Endometrial microvascular endothelial cells (primary cell): ENCODE results near the gene TRPM5. TPM values are rescaled to one million over a fixed set of nuclear protein-coding genes. Genes with fewer than 3 reads are reported as not detected.

ENCODE experiments used
- in situ Hi-C: cut with HindIII; loops from 2 replicates; pipeline ENCODE4 v1.10.0; 2017; ENCODE audit warnings: low sequenced_read_pairs, low pct_unique_long_range_greater_than_20kb; ENCODE audit errors: inconsistent ontology term
- total RNA-seq: library from RNA; depleted of rRNA; stranded (reverse); fragments of >200 nt; gene quantifications from one replicate; pipeline ENCODE4 v1.2.3, GENCODE V29; 2015; ENCODE audit errors: inconsistent ontology term

The TRPM5 gene
- total RNA-seq, 1 donor from 2014 or later: not detected

DNA sequence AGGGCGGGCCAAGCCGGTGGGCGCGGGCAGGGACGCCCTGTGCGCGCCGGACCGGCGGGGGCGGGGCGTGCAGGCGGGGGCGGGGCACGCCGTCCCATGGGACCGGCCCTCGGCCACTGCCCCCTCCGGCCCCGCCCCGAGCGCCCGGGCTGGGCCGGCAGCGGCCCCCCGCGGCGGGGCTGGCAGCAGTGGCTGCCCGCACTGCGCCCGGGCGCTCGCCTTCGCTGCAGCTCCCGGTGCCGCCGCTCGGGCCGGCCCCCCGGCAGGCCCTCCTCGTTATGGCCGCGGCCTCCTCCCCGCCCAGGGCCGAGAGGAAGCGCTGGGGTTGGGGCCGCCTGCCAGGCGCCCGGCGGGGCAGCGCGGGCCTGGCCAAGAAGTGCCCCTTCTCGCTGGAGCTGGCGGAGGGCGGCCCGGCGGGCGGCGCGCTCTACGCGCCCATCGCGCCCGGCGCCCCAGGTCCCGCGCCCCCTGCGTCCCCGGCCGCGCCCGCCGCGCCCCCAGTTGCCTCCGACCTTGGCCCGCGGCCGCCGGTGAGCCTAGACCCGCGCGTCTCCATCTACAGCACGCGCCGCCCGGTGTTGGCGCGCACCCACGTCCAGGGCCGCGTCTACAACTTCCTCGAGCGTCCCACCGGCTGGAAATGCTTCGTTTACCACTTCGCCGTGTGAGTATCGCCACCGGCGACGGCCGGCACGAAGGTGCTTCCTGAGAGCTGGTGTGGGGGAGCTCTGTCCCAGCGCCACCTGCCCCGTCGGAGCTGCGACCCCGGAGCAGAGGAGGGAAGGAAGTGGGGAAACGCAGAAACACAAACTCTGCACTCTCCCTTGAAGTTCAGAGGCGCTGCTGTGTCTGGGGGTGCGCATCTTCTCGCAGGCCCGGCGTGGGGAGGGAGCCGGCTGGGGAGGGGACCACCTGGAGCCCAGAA is 769 bp upstream of the TRPM5 start, which contains the start of gene KCNQ1:
TSS of gene KCNQ1 (plus strand) at position 188 of the 925 bp plus-strand sequence. CDS start at position 279, 91 bp downstream.
- in situ Hi-C loops: no loop called here

DNA sequence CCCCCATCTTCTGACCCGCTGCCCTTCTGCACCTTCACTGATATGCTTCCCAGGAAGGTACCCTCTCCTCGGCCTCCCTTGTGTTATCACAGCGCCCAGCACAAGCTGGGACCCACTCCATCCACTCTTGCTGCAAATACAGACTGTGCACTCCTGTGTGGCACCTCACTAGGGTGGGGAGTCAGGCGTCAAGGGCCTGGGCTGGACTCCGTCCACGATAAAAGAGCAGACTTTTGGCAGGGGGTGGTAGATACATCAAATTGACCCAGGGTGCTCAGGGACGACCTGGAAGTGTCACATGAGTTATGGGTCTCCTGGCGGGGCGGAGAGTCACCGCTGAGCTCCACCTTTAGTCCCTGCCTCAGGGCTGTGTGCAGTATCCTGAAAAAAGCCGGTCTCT is 908 bp downstream of the TRPM5 start:
- in situ Hi-C loops: no loop called here

DNA sequence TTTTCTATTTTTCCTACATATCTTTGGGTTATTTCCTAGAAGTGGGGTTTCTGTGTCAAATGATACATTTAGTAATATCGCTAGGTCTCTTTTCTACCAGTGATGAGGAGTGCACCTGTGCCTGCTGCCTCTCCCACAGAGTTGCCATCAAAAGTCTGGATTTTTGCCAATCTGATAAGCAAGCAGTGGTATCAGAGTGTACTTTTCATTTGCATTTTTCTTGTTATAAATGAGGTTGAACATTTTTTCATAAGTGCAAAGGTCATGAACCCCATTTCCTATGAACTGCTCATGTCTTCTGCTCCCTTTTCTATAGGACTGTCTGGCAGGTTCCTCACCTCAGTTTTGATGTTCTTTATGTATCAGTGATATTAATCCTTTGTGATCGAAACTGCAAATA is 1.7 kb downstream of the TRPM5 start:
- in situ Hi-C loops: no loop called here

DNA sequence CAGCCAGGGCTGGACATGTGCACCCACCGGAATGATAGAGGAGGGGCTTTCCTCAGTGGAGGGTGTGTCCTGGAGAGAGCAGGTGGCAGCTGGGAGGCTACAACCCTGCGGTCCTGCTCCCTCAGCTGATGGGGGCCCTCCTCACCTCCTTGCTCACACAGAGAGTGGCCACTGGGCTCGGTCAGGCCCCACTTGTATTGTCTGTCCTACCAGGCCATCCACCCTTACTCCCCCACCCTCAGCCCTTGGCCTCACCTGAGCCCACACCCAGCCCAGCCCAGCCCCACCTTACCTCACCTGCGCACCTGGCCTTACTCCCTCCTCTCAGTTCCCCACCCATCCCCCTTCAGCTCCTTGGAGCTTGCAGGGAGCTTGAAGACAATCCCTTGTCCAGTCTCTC is 3.1 kb downstream of the TRPM5 start:
- in situ Hi-C loops: no loop called here

DNA sequence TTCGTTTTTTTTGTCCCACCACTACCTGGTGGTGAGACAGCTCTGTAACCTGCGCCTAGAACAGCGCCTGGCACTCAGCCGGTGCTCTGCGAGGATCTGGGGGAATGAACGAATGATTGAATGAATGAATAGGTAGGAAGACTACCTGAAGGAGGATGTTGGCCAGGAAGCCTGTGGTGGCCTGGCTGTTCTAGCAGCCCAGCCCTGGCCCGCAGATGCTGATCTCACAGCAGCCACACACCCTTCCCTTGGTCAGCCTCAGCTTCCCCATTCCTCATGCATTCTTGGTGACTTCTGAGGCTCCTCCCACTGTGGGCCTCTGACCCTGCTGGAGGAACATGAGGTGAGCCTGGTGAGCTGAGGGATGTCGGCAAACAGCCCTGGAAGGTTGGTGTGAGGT is 3.7 kb downstream of the TRPM5 start:
- in situ Hi-C loops: no loop called here

DNA sequence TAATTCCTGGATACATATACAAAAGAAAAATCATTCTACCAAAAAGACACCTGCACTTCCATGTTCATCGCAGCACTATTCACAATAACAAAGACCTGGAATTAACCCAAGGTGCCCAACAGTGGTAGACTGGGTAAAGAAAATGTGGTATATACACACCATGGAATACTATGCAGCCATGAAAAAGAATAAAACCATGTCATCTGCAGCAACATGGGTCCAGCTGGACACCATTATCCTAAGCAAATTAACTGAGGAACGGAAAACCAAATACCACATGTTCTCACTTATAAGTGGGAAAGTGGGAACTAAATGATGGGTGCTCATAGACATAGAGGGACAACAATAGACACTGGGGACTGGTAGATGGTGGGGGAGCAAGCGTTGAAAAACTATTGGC is 4.5 kb downstream of the TRPM5 start:
- in situ Hi-C loops: no loop called here

DNA sequence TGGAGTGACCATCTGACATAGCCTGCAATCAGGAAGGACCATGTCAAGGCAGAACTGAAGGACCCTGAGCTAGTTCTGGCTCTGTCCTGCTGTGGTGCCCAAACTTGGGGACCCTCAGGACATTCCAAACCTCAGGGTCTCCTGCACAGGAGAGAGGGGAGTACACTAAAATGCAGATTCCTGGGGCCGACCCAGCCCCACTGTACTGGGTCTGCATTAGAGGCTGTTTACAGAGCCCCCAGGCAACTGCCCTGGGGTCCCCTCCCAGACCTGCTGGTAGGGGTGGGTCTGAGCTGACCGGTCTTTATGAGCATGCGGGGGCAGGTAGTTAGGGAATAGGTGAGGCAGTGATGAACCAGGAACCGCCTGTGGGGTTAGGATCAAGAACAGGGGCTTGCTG is 6.8 kb downstream of the TRPM5 start:
- in situ Hi-C loops: no loop called here

DNA sequence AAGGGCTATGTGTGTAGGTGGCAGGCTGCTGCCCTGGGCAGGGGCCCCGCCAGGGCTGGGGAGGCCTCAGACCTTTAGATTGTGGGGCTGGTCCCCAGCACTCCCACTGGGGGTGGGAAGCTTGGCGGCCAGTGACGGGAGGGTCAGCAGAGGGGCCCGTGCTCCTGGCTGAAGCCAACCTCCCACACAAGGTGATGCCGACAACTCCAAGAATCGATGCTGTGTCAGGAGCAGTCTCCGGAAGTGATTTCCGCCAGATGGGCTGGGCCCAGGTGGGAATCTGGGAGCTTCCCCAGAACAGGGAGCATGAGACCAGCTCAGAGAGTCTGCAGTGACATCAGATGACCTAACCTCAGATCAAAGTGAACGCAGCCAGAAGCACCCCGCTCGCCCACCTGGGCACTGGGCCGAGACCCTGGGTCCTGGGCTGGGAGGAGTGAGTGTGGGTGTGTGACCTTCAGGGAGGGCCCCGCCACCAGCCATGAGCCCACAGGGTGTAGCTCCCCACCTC is 7.7 kb downstream of the TRPM5 start:
- in situ Hi-C loops: no loop called here

DNA sequence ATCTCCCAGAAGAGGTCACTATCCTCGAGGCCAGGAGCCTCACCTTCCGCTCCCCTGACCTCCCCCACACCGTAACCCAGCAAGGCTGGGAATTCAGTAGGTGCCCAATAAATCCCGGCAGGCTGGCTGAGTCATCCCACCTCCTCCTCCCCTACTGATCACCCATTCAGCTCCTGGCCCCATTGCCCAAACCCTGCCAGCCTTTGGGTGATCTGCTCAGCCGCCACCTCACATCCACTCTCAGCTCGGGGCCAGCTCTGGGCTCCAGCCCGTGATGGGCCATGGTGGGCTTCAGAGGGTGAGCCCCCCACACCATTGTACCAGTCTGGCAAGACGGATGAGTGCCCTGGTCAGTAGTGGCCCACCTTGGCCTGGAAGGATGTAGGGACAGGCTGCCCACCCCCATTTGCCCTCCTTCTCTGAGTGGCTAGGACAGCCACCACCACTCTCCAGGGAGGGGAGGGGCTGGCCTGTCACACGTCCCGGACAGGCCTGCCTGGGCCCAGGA is 8.2 kb downstream of the TRPM5 start:
- in situ Hi-C loops: no loop called here

DNA sequence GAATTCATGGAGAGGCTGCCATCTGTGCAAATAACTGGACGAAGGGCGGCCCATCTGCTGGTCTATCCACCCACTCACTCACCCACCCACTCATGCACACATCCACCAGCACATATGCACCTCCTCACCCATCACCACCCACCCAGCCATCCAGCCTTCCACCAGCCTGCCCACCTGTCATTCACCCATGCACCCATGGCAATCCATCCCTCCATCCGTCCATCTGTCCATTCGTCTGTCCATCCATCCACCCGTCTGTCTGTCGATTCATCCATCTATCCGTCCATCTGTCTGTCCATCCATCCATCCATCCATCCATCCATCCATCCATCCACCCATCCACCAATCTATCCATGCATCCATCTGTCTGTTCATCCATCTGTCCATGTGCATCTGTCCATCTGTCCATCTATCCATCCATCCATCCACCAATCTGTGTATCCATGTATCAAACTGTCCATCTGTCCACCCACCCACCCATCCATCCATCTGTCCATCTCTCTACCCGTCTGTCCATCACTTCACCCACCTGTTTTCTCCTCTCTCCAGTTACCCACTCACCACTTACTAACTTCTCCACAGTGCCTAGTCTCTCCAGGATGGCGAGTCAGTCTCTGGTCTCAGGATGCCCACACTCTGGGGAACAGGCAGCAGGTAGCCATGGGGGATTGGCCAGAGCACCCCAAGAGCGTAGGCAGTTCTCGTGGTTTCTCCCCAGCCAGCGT is 8.9 kb downstream of the TRPM5 start:
- in situ Hi-C loops: no loop called here

DNA sequence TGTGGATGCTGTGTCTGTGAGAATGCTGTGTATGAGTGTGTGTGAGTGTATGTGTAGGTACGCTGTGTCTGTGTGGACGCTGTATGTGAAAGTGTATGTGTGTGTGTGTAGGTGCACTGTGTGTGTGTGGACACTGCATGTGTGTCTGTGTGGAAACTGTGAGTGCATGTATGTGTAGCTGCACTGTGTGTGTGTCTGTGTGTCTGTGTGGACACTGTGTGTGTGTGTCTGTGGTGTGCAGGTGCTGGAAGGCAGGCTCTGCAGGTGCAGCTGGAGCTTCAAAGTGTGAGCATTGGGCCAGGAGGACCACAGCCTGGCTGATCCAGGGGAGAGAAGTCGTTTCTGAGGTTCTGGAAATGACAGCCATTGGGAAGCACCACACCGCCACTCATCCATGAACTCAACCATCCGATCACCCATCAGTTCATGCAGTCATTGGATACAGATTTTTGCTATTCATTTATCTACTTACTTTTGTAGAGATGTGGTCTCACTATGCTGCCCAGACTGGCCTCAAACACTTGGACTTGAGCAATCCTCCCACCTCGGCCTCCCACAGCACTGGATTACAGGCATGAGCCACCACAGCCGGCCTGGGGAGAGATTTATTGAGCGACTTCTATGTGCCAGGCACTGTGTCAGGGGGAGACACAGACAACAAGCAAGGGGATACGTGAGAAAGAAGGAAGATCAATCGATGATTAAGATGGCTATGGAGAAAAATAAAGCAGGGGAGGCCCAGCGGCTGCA is 9.6 kb downstream of the TRPM5 start:
- in situ Hi-C loops: no loop called here

DNA sequence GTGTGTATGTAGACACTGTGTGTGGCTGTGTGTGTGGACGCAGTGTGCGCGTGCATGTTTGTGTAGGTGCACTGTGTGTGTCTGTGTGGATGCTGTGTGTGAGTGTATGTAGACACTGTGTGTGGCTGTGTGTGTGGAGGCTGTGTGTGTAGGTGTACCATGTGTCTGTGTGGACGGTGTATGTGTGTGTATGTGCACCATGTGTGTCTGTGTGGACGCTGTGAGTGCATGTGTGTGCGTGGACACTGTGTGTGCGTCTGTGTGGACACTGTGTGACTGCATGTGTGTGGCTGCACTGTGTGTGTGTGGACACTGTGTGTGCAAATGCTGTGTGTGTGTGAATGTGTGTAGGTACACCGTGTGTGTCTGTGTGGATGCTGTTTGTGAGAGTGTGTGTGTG is 10.3 kb downstream of the TRPM5 start:
- in situ Hi-C loops: no loop called here

DNA sequence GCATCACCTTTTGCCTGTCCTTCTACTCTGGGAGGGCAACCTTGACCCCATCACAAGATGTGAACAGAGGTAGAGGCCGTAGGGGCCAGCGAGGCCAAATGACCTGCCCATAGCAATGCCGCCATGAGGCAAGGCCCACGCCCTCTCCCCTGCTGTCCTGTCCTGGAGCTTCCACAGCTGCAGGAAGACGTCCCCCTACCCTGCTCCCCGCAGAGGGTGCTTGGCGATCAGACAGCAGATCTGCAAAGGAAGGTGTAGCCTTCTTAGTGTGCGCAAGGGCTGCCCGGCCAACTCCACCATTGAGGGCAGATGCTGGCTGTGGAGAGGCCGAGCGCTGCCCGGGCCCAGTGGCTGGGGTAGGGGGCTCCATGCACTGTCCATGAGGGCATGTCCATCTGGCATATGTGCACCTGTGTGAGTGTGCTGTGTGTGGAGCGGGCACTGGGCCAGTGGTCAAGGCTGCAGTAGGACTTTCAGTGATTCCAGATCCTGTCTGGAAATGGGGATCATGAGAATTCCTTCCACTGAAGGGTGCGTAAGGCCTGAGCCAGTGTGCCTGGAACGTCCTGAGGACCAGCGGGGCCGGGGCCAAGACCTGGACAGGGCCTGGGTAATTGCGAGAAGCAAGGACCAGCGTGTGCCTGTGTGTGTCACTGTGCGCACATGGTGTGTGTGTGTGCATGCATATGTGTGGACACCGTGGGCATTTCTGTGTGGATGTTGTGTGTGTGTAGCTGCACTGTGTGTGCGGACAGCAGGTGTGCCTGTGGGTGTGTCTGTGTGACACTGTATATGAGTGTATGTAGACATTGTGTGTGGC is 11.0 kb downstream of the TRPM5 start:
- in situ Hi-C loops: no loop called here

DNA sequence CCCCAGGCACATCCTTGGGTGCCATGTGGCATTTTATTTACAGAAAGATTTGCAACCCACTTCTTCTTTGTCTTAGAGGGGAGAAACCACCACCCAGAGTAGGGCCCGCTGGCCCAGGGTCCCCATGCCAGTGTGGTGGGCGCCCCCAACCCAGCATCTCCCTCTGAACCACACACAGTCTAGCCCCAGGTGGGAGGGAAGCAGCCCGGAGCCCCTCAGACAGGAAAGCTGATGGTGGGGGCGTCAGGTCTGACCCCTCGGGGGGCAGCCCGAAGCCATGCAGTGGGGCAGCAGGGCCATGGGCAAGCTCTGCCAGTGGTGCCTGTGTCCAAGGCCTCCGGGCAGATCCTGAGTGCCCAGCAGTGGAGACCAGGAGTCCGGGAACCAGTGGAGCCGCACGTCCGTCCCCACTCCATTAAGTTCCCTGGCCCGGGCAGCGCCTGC is 11.7 kb downstream of the TRPM5 start:
- in situ Hi-C loops: no loop called here

DNA sequence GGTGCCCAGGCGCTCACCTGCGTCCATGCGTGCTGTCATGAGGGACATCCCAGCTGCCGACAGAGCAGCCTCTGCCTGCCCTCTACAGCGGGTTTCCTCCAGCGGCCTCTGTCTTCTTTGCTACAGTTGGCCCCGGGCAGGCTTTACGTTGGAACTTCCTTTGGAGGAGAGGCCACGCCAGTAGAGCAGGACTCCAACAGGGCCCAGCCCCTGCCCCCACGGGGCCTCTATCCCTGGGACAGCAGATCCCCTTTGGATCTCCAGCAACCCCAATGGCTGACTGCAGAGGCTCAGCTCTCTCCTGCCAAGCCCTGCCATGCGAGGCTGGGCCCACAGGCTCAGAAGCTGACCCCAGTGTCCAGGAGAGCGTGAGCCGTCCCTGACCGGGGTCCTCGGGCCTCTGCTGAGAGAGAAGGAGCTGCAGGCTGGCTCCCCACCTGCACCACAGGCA is 12.1 kb downstream of the TRPM5 start:
- in situ Hi-C loops: no loop called here

DNA sequence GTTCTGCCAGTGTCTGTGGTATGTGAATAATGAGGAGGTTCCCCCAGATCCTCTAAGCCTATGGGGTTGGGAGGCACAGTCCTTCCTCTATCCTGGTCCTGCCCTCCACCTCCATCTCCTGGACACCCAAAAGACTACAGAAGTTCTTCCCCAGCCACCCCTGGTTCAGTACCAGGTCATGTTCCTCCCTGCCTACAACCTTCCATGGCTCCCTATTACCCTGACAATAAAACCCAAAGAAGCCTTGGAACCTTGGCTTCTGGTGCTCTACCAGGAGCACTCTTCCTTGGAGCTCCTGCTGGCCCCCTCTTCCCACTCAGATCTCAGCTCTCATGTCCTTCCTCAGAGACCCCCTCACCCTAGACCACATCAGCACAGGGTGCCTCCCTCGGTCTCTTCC is 12.9 kb downstream of the TRPM5 start:
- in situ Hi-C loops: no loop called here

DNA sequence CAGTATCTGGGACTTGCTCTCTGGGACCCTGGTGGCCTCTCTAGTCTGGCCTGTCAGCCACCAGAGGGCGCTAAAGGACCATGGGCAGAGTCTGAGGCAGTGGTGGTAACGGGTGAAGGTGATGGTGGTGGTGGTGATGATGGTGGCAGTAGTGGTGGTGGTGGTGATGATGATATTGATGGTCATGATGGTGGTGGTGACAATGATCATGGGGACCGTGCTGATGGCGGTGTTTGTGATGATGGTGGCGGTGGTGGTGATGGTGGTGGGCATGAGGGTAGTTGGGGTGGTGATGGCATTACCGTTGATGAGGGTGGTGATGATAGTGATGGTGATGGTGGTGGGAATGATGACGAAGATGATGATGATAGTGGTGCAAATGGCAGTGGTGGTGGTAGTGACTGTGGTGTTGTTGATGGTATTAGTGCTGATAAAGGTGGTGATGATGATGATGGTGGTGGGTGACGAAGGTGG is 16.0 kb downstream of the TRPM5 start:
- in situ Hi-C loops: no loop called here

DNA sequence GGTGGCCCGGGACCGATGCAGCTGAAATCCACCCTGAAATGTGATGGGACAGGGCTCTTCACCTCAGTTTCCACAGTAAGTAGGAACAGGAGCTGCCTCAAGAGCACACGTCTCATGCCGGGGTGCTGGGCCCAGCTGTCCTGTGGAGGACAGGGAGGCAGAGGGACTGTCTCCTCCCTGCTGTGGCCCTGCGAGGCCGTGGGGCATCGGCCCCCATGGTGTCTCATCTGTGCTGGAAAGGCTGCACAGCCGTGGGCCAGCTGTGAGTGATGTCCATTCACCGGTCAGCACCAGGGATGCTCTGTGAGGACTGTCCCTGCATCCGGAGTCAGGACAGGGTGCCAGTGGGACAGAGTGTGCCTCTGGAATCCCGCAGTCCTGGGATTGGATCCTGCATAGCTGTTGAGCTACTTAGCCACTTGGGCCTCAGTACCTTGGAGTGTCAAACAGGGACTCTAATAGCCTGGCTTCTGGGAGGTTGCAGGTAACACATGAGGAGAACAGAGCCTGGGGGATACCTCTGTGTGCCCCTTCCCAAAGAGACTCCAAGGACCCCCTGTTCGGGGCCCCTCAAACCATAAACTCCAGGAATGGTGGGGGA is 16.5 kb downstream of the TRPM5 start:
- in situ Hi-C loops: no loop called here
